HG02870 (cell line): ENCODE results near the gene C19orf47.

Source experiments
- ATAC-seq: cut with Tn5 transposase; IDR thresholded peaks from one replicate; pipeline ENCODE4 v1.9.1; 2021; ENCODE audit warnings: mild to moderate bottlenecking, moderate library complexity; ENCODE audit not compliant: unreplicated experiment

C19orf47 gene

DNA sequence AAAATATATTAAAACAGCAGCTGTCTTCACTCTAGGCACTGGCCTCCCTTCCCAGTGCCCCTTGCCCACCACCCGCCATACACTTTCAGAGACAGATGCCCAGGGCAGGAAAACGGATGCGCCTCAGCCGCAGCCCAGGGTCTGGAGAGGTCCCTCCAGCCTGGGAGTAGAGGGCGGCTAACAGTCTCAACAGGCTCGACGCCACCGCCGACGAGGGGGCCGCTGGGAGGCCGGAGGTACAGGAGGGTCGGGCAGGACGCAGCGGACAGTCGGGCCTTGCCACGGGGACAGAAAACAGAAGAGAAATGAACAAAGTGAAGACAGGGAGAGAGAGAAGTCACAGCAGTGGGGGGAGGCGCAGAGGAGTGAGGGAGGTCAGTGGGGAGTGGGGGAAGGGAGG, 27.1 kb downstream of the C19orf47 start:
- ATAC-seq: no peak

DNA sequence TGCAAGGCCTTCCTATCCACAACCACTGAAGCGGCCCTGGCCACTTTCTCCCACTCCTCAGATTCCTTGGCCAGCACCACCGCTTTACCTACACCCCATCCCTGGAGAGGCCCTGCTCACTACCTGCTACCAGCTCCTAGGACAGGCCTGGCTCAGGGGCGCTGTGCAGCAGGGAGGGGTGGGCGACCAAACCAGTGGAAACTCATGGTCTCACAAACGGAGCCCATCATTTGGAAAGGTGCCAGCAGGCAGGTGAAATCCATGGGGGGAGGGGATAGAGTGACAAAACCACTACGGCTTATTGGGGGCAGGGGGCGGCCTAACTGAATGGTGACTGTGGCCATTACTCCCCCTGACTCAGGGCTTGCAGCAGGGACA, 27.6 kb downstream of the C19orf47 start:
- ATAC-seq: no peak

DNA sequence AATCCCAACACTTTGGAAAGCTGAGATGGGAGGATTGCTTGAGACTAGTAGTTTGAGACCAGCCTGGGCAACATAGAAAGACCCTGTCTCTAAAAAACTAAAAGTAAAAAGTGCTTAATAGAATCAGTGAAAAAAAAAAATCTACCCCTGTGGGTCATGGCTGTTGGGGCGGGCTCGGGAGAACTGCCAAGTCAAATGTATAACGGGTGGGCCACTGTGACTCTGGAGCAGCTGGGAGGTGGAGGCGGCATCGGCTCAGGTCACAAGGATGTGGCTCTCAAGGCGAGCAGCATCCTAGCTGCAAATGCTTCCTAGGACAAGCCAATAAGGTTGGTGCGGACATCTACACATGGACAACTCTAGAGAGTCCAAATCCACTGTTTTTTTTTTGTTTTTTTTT, 30.9 kb downstream of the C19orf47 start:
- no peak for ATAC-seq

DNA sequence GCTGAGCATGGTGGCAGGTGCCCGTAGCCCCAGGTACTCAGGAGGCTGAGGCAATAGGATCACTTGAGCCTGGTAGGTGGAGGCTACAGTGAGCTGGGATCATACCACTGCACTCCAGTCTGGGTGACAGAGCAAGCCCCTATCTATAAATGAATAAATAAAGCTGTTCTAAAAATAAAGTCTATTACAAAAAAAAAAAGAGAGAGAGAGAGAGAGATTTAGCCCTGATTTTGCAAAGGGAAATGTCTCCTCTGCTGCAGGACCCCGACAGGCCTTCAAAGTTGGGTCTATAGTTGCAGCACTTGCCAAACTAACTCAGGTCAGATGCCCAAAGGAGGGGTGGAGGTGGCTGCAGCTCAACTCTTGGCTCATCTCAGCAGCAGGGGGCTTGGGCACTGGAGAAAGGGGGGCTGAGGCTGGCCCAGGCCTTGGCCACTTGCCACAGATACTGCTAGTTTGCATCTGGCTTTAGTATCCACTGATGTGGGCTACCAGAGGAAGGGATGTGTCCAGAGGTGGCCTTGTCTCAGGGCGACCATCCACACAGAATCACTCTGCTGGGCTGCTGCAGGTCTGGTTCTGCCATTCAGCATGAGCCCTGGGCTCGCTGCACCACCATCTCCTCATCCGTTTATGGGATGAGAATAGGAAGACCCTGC, 32.3 kb downstream of the C19orf47 start:
- no peak for ATAC-seq

DNA sequence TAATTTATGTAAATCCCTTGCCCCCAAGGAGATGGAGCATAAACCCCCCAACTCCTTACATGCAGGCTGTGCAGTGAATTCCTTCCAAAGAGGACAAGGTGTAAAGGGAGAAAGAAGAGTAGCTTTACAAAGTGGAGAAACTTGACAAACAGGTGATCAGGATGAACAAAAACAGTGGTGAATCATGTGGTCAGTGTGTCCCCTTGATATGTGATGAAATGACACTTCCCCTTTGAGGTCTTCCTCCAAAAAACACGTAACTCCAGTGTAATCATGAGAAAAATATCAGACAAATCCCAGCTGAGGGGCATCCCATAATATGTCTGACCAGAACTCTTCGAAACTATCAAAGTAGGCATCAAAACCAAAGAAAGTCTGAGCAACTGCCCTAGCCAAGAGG, 33.5 kb downstream of the C19orf47 start:
- no peak for ATAC-seq

DNA sequence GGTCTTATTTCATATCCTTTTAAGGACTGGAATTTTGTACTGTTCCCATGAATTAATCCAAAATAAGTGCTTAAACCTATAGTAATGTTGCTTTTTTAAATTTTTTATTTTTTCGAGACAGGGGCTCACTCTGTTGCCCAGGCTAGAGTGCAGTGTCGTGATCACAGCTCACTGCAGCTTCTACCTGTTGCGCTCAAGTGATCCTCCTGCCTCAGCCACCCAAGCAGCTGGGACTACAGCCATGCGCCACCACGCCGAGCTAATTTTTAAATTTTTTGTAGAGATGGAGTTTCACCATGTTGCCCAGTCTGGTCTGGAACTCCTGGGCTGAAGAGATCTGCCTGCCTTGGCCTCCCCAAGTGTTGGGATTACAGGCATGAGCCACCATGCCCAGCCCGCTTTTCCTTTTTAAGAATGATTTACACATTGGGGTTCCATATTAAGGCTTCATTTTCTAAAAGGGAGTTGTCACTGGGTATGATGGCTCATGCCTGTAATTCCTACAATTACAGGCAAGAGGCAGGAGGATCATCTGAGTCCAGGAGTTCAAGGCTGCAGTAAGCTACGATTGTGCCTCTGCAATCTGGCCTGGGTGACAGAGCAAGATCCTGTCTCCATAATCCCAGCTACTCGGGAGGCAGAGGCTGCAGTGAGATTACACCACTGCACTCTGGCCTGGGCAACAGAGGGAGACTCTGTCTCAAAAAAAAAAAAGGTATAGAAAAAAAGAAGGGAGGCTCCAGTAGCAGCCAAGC, 34.8 kb downstream of the C19orf47 start:
- ATAC-seq: no peak

DNA sequence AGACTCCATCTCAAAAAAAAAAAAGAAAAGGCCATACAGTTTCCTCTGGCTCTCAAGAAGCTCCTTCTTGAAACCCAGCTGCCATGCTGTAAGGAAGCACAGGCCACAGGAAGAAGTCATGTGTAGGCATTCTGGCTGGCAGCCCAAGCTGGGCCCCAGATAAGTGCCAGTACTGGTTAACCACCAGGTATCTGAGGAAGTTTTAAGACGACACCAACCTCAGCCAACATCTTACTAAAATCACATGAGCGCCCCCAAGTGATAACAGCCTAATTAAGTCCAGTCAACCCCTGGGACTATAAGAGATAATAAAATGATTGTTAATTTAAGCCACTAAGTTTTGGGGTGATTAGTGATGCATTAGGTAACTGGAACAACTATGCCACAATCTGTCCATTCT, 35.7 kb downstream of the C19orf47 start:
- ATAC-seq: no peak

DNA sequence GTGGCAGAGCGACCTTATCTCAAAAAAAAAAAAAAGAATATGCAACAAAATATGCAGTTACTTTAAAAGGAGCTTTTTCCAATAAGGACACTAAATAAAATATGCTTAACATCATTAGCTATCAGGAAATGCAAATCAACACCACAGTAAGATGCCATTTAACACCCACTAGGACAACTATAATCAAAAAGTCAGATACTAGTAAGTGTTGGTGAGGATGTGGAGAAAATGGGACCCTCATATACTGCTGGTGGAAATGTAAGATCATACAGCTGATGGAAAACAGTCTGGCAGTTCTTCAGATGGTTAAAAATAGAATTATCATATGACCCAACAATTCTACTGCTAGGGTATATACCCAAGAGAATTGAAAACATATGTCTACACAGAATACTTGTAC, 38.5 kb downstream of the C19orf47 start:
- no peak for ATAC-seq

DNA sequence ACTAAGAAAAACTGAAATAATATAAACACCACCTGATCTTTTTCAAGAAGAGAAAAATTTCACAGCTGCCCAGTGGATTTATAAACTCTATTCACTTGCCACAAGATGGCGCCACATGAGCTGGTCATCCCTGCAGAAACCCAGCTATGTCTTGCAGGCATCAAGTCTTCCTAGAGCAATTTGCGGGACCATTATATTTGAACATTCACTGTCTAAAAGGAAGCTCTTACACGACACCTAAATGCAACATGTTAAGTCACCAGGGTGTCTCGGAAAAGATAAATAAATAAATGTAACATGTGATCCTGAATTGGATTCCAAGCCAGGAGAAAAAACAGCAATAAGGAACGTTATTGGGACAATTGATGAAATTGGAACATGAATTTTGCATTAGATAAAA, 42.8 kb downstream of the C19orf47 start:
- no peak for ATAC-seq

DNA sequence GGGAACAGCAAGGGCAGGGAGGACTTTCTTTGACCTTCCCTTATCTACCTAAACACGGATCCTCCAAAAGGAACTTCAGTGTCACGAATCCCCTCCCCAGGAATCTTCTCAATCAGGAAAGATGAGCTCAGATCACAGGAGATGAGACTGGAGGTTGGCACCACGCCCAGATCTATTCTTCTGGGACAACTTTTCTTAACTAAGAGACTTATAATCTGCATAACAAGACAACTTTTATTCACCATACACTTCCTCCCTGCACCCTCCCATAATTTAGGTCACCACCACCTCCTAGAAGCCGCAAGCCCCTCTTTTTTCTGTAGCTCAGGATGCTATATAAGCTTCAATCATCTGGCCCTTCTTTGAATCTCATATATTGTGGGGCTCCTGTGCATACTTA, 43.9 kb downstream of the C19orf47 start:
- ATAC-seq: no peak

DNA sequence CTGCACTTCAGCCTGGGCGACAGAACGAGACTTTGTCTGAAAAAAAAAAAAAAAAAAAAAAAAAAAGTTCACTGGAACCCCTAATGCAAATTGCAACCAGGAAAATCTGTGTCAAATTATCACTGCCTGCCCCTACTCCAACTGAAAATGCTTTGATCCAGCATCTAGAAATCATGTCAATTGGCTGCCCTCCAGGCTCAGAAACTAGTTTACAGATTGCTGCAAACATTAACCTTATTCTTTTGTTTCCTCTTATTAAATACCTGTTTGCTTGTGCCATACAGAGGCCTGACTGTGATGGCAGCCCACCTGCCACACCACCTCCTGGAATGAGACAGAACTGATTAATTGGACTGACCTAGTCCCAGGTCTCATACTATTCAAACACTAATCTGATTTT, 44.4 kb downstream of the C19orf47 start:
- ATAC-seq: no peak

DNA sequence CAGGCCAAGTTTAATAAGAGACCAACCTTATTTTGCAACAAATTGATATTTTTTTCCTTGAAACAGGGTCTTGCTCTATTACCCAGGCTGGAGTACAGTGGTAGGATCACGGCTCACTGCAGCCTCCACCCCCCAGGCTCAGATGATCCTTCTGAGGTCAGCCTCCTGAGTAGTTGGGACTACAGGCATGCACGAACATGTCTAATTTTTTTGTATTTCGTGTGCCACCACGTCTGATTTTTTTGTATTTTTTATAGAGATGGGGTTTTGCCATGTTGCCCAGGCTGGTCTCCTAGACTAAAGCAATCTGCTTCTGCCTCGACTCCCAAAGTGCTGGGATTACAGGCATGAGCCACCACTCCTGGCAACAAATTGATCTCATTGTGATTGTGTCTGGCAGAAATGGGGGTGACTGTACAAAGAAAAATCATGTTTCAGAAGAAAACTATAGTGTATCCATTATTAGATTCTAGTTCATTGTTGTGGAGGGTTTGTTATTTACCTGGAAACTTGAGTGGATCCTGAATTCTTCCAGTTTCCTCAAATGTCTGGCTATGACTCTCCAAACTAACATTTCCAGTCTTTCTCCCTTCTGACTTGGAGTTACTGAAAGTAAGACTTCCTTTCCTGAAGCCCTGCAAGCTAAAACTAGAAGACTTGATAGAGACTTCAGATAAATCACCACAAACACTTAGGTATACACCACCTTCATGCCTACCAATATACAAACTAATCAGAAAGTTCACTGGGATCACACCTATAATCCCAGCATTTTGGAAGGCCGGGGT, 45.8 kb downstream of the C19orf47 start:
- ATAC-seq: no peak

DNA sequence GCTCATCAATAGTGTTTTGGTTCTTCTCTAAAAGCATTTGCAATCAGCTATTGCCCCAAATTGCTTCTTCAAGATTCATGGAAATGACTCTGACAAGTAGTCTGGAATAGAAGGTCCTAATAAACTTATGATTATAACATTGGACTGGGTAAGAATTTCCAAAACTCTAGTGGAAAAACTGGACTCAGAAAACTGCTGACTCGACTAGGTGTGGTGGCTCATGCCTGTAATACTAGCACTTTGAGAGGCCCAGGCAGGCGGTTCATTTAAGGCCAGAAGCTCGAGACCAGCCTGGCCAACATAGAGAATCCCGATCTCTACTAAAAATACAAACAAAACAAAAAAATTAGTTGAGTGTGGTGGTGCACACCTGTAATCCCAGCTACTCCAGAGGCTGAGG, 47.5 kb downstream of the C19orf47 start:
- no peak for ATAC-seq

DNA sequence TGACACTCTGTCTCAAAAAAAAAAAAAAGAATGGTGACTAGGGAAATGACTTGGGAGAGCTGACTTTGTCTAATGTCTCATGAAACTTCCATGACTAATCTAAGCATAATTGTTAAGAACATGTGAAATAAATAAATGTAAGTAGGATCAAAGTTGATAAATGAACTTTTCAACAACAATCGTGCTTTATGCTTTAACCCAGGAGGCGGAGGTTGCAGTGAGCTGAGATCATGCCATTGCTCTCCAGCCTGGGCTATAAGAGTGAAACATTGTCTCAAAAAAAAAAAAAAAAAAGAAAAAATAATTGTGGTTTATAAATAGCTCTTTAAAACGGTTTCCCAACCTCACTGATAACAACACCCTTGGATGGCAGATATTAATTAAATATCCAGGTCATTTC, 50.2 kb downstream of the C19orf47 start:
- ATAC-seq: no peak

DNA sequence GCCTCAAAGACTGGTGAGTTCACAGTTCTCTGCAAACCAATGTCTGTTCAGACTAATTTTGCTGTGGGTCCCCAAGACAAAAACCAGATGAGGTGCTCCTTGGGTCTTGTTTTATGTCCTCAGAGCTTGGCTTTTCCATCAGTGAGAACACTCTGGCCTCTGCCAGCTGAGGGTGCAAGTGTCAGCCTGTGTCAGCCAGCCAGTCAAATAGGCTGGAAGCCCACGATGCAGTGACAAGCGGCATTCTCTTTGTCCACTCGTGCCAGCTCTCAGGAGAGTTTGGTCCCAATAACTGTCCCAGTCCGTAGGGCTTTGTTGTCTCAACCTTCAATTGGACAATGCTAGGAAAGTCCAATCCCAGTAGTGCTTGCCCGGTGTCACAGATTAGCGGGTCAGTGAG, 53.6 kb downstream of the C19orf47 start:
- ATAC-seq: no peak

DNA sequence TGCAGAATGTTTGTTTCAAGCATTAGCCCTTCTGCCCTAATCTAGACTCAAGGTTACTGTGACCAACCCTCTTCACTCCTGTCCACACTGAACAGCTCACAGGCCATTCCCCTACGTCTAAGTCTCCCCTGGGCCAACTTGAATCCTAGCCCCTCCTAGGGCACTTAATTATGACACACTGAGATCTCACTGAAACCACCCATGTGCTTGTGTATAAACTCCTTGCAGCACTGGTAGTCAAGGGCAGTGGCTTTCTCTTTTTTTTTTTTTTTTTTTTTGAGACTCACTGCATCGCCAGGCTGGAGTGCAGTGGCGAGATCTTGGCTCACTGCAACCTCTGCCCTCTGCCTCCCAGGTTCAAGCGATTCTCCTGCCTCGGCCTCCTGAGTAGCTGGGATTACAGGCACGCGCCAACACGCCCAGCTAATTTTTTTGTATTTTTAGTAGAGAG, 61.2 kb downstream of the C19orf47 start:
- no peak for ATAC-seq

DNA sequence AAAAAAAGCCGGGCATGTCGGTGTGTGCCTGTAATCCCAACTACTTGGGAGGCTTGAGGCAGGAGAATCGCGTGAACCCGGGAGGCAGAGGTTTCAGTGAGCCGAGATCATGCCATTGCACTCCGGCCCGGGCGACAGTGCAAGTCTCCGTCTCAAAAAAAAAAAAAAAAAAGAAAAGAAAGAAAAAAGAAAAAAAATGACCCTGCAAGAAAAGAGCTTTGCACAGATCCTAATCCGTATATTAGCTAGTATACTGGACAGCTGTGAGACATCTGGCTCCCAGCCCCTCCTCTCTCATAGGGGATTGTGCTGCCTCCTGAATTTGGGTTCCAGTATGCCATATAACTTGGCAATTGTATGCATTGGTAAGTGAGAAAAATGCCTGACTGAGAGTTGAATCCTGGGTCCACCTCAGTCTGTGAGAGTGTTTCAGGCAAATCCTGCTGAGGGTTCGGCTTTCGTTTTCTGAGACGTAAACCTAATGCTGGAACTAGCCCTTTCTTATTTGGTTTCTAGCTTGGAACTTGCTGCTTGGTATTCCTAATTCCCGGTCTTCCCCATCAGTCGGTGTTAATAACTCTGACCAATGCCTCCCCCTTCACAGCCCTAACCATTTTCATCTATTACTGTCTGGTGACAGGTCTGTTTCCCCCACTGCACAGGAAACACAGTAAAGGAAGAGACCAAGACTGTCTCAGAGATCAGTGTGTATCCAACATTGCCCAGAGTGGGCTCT, 61.8 kb downstream of the C19orf47 start:
- ATAC-seq: no peak

DNA sequence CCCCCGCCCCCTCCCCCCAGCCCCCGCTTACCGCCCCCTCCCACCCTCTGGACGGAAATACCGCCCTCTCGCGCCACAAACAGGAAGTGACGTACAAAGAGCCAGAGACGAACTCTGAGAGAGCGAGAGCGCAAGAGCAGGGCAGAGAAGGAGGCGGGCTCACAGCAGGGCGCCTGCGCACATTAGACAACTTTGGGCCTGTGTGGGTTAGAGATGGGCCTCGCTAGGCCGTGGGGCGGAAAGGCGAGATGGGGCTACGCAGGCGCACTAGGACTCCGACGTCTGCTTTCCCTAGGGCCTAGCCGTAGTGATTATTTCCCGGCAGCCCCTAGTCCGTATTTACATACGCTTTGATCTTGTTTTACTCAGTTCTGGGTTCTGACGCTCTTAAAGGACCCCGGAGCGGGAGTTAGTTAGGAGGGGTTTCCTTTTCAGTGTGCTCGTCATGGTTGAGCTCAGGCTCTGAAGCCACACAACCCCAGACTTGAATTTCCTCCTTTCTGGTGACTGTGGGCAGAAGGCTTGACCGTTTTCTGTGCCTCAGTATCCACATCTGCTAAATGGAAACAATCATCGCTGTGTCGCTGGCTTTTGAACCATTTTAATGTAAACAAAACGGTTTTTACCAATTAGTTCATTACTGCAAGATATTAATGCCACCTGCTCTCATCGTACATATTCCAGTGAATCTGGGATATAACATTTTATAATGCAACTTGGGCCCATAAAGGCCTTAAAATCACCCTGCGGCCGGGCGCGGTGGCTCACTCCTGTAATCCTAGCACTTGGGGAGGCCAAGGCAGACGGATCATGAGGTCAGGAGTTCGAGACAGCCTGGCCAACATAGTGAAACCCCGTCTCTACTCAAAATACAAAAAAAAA, 62.6 kb downstream of the C19orf47 start:
- peak; percentile 89 for ATAC-seq

DNA sequence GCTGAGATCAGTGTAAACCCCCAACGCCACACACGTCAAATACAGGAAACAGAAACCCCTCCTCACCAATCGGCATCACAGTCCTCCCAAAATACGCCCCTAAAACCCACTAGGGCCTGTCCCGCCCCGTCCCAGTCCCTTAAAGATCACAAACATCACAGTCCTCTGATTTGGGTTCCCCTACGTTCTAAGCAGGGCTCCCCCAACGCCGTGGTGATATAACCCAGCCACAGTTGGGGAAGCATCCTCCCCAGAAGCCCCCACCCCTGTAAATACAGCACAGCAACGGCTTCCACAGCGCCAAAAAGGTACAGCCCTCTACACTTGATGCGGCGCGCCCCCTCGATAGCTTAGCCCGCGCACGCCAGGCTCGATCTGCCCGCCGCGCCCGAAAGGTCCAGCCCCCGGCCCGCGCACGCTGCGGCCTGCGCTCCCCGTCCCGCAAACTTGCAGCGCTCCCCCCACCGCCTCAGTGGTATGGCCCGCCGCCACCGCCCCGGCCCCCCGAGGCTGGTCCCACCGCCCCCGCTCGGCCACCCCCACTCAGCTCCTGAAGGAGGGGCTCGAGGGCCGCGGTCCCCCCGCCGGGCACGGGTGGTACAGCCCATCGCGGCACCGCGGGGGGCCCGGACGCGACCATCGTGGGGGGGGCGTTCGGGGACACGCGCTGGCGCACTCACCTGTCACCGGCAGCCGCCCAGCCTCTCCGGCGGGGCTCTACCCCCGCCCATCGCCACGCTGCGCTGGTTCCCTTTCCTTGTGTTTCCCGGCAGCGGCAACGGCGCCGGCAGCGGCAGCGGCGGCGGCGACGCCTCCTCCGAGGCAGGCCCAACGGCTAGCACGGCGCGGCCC, 63.5 kb downstream of the C19orf47 start, which contains the start of gene AKT2:
AKT2 (minus strand) TSS at position 845 of the 852 bp plus-strand sequence. CDS start 20,078 bp downstream, outside the sequence.
- ATAC-seq: peak; percentile 9
